HG03354 (cell line): Measurements from ENCODE around the gene CTNNA3.

Experiments used
- ATAC-seq: cut with Tn5 transposase; IDR thresholded peaks from one replicate; pipeline ENCODE4 v1.9.1; 2021; ENCODE audit warnings: mild to moderate bottlenecking; ENCODE audit not compliant: unreplicated experiment, poor library complexity, severe bottlenecking

CTNNA3 gene

GRCh38 chr10:67667035-67667425 lies 29.0 kb downstream of the CTNNA3 start:
- no peak for ATAC-seq

- ATAC-seq: peak; percentile 67
Measured at GRCh38 chr10:67666416-67667034, 29.5 kb downstream of the CTNNA3 start.

GRCh38 chr10:67665491-67665890 lies 30.5 kb downstream of the CTNNA3 start:
- no peak for ATAC-seq

- no peak for ATAC-seq
Measured at GRCh38 chr10:67664942-67665341, 31.1 kb downstream of the CTNNA3 start.

GRCh38 chr10:67663449-67664087 lies 32.4 kb downstream of the CTNNA3 start:
- ATAC-seq: no peak

- ATAC-seq: no peak
Measured at GRCh38 chr10:67662415-67662814, 33.6 kb downstream of the CTNNA3 start.

- no peak for ATAC-seq
Measured at GRCh38 chr10:67659497-67659896, 36.5 kb downstream of the CTNNA3 start.

- no peak for ATAC-seq
Measured at GRCh38 chr10:67657775-67658174, 38.2 kb downstream of the CTNNA3 start.

GRCh38 chr10:67650558-67650957 lies 45.4 kb downstream of the CTNNA3 start:
- no peak for ATAC-seq

- no peak for ATAC-seq
Measured at GRCh38 chr10:67648613-67649229, 47.3 kb downstream of the CTNNA3 start.

GRCh38 chr10:67630904-67631303 lies 65.1 kb downstream of the CTNNA3 start:
- no peak for ATAC-seq

GRCh38 chr10:67629461-67629971 lies 66.5 kb downstream of the CTNNA3 start:
- no peak for ATAC-seq

GRCh38 chr10:67622984-67623383 lies 73.0 kb downstream of the CTNNA3 start:
- ATAC-seq: no peak

GRCh38 chr10:67622511-67622910 lies 73.5 kb downstream of the CTNNA3 start:
- no peak for ATAC-seq

- ATAC-seq: no peak
Measured at GRCh38 chr10:67621834-67622233, 74.2 kb downstream of the CTNNA3 start.

- ATAC-seq: no peak
Measured at GRCh38 chr10:67618116-67618515, 77.9 kb downstream of the CTNNA3 start.

- peak; percentile 95 for ATAC-seq
Measured at GRCh38 chr10:67612577-67613537, 83.1 kb downstream of the CTNNA3 start.

- no peak for ATAC-seq
Measured at GRCh38 chr10:67612176-67612575, 83.8 kb downstream of the CTNNA3 start.

GRCh38 chr10:67609996-67610793 lies 85.8 kb downstream of the CTNNA3 start:
- no peak for ATAC-seq
